PFSK-1 (cell line): ENCODE data around the gene TYMP.

Experiments used
- POLR2AphosphoS5 ChIP-seq: IDR thresholded peaks from 2 replicates; pipeline ENCODE4 v1.6.1; 2012; ENCODE audit warnings: low read depth, mild to moderate bottlenecking, control low read depth, low read length, moderate library complexity
- TAF1 ChIP-seq: IDR thresholded peaks from 2 replicates; pipeline ENCODE4 v1.6.1; 2012; ENCODE audit warnings: low read length, control low read depth, borderline replicate concordance; ENCODE audit not compliant: insufficient read depth
- TF ChIP-seq, protein P1 (sequence below), 2 experiments: IDR thresholded peaks; 2 replicates each; pipeline versions ENCODE4 v1.6.1 to v1.8.0; 2011 to 2012; ENCODE audit warnings: low read depth in 2 of 2, low read length in 2 of 2, control low read depth in 1 of 2, inconsistent platforms in 1 of 2, mild to moderate bottlenecking in 1 of 2, moderate library complexity in 1 of 2; ENCODE audit not compliant: insufficient read depth in 1 of 2

DNA sequence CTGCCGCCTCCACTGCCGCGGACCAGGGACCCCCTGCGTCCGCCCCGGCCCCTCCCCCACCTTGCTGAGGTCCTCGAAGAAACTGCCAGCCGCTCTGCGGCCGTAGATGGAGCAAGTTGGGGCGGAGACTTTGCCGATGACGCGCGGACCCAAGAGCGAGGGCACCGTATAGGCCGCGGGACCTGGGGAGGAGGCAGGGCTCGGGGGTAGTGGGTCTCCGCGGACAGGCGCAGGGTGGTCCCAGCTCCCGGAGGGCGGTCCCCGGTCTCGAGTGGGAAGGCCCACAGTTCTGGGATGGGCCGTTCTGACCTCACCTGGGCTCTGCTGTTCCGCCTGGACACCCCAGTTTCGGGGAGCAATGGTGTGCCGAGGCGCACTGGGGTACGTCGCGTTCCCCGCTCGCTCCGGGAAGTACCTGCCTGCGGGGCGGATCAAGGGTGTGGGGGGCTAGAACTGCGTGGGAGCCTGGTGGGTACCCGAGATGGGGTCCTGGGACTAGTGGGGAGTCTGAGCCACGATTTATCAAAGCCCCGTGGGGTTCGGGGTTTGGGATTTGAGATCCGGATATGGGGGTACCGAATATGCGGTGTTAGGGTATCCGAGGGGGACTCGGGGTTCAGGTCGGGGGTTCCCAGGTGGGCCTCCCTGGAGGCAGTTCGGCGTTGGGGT is 1.2 kb upstream of the TYMP start:
- TF ChIP-seq, protein P1, sequence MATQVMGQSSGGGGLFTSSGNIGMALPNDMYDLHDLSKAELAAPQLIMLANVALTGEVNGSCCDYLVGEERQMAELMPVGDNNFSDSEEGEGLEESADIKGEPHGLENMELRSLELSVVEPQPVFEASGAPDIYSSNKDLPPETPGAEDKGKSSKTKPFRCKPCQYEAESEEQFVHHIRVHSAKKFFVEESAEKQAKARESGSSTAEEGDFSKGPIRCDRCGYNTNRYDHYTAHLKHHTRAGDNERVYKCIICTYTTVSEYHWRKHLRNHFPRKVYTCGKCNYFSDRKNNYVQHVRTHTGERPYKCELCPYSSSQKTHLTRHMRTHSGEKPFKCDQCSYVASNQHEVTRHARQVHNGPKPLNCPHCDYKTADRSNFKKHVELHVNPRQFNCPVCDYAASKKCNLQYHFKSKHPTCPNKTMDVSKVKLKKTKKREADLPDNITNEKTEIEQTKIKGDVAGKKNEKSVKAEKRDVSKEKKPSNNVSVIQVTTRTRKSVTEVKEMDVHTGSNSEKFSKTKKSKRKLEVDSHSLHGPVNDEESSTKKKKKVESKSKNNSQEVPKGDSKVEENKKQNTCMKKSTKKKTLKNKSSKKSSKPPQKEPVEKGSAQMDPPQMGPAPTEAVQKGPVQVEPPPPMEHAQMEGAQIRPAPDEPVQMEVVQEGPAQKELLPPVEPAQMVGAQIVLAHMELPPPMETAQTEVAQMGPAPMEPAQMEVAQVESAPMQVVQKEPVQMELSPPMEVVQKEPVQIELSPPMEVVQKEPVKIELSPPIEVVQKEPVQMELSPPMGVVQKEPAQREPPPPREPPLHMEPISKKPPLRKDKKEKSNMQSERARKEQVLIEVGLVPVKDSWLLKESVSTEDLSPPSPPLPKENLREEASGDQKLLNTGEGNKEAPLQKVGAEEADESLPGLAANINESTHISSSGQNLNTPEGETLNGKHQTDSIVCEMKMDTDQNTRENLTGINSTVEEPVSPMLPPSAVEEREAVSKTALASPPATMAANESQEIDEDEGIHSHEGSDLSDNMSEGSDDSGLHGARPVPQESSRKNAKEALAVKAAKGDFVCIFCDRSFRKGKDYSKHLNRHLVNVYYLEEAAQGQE (IDR thresholded peaks at IDR 0.05; ENCODE audit: insufficient read depth in 1 of 2, low read depth in 2 of 2, low read length in 2 of 2) = no peak
- no peak for TF ChIP-seq POLR2AphosphoS5
- TF ChIP-seq TAF1 = no peak
